ENCODE data around the gene RPUSD4. TPM values are rescaled to one million over a fixed set of nuclear protein-coding genes. Genes with fewer than 3 reads are reported as not detected.
A peak's percentile ranks its signal among the peaks of the same experiment; 100 is the strongest.

Gene RPUSD4
- total and polyA plus RNA-seq, 4 donors, result 14.5 to 24.0 (median 20.8) TPM

DNA sequence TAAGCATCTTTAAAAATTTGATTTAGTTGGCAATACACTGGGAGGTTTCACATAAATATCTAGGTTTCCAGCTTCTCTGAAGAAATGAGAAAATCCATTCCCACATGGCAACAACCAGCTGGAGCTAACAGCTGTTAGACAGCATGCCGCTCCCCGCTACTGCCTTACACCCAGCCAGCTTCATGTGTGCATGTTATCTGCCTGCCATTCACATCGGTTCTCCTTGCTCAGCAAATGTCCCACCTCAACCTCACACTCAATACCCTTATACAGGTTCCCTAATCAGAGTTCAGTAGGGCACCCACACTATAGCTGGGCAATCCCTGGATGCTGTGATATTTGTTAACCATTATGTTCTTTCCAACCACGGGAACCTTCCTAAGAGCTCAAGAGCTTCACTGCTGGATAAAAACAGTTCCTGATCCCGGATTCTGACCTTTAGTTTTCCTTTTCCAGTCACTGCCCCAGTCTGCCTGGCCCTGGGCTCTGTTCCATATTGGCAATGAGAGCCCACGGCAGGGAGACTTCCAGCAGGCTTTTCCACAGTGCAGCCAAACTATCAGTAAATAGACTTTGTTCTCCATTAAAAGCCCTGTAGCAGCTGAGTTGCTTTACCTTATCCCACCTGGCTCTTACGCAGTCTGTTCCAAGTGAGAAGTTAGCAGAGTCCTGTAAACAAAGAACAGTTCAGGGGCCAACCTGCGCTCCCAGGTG, 8.6 kb downstream of the RPUSD4 start:
- H3K36me3 ChIP-seq (ENCODE audit: control insufficient read depth in 1 of 2, insufficient read depth in 2 of 2, low read length in 1 of 2), result peaks cover 7 to 9% of the 10 kb centered on the region in 2 donors
- ATAC-seq (ENCODE audit: low FRiP score), result no peak
- no peaks in the 10 kb centered on the region for H3K9me3 ChIP-seq (ENCODE audit: control insufficient read depth, low read length)

GRCh38 chr11:126198648-126199047, 12.8 kb downstream of the RPUSD4 start:
- Histone ChIP-seq H3K9me3 (ENCODE audit: control insufficient read depth, low read length) (no peaks in the 10 kb centered on the region), H3K4me1 (ENCODE audit: control insufficient read depth in 1 of 2, insufficient read depth in 2 of 2, low read length in 2 of 2) (no peaks in the 10 kb centered on the region), H3K27me3 (ENCODE audit: control insufficient read depth in 1 of 2, insufficient read depth in 2 of 2, low read length in 1 of 2) (no peaks in the 10 kb centered on the region), H3K36me3 (ENCODE audit: control insufficient read depth in 1 of 2, insufficient read depth in 2 of 2, low read length in 1 of 2) (peaks cover 5 to 6% of the 10 kb centered on the region in 2 donors), H3K27ac (ENCODE audit: low read depth in 1 of 2, low read length in 2 of 2) (no peak overlapping the region), H3K4me3 (ENCODE audit: low read length in 2 of 2) (no peak overlapping the region)
- no peak for ATAC-seq (ENCODE audit: low FRiP score)
- WGBS, 2 donors, result 81 to 84% methylated on average over 5 of the region's 5 CpGs
- intact Hi-C loops (cut with DNase I), result loop anchor here in 1 of 2 donors (10.0 kb wide), 1 partner anchor 134 kb away; the partner anchor contains the start of gene CDON
- DNase-seq, result no peak

More for the DNA sequence above, 8.6 kb downstream of the RPUSD4 start:
- Histone ChIP-seq H3K4me1 (ENCODE audit: control insufficient read depth in 1 of 2, insufficient read depth in 2 of 2, low read length in 2 of 2) (no peaks in the 10 kb centered on the region), H3K27ac (ENCODE audit: low read depth in 1 of 2, low read length in 2 of 2) (no peak overlapping the region), H3K4me3 (ENCODE audit: low read length in 2 of 2) (no peak overlapping the region), H3K27me3 (ENCODE audit: control insufficient read depth in 1 of 2, insufficient read depth in 2 of 2, low read length in 1 of 2) (no peaks in the 10 kb centered on the region)
- intact Hi-C loops (cut with DNase I), result loop anchor here in 1 of 2 donors (10.0 kb wide), 1 partner anchor 138 kb away; the partner anchor contains the start of gene CDON
- WGBS, 2 donors, result 73% methylated on average over 8 of the region's 8 CpGs
- DNase-seq, result no peak

DNA sequence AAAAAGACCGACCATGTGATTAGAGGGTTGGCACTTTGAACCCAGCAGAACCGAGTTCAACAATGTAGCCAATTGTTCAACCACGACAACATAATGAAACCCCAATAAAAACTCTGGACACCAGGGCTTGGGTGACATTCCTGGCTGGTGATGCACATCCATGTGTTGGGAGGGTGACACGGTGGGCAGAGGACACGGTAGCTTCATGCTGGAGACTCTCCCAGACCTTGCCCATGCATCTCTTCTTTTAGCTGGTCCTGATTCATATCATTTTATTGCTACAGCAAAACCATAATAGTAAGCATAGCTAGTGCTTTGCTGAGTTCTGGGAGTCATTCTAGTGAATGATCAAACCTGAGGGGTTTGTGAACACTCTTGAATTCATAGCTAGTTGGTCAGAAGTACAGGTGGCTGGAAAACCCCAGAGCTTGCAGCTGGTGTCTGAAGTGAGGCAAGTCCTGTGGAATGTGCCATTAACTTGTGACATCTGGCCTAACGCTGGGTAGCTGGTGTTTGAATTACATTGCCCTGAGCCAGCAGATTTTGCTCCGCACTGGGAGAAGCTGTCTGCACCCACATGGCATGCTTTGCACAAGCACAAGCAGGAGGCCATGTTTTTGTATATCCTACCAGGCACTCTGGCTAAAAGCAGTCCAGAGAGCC, 14.0 kb downstream of the RPUSD4 start:
- Histone ChIP-seq H3K4me3 (ENCODE audit: low read length in 2 of 2) (no peak overlapping the region), H3K27ac (ENCODE audit: low read depth in 1 of 2, low read length in 2 of 2) (no peak overlapping the region), H3K4me1 (ENCODE audit: control insufficient read depth in 1 of 2, insufficient read depth in 2 of 2, low read length in 2 of 2) (no peaks in the 10 kb centered on the region), H3K36me3 (ENCODE audit: control insufficient read depth in 1 of 2, insufficient read depth in 2 of 2, low read length in 1 of 2) (peaks cover 0 to 3% of the 10 kb centered on the region in 2 donors), H3K27me3 (ENCODE audit: control insufficient read depth in 1 of 2, insufficient read depth in 2 of 2, low read length in 1 of 2) (no peaks in the 10 kb centered on the region), H3K9me3 (ENCODE audit: control insufficient read depth, low read length) (no peaks in the 10 kb centered on the region)
- intact Hi-C loops (cut with DNase I), result loop anchor here in 1 of 2 donors (10.0 kb wide), 1 partner anchor 133 kb away; the partner anchor contains the start of gene CDON
- DNase-seq (no peak), ATAC-seq (ENCODE audit: low FRiP score) (no peak)
- 82 to 92% methylated on average over 7 of the region's 7 CpGs for WGBS, 2 donors

- intact Hi-C loops (cut with DNase I), result loop anchor here (2.0 to 10.0 kb wide), 2 partner anchors 130 to 272 kb away; partner anchors contain the start of gene CDON (in 1 of the 2)
- Histone ChIP-seq H3K9me3 (ENCODE audit: control insufficient read depth, low read length) (no peaks in the 10 kb centered on the region), H3K4me3 (ENCODE audit: low read length in 2 of 2) (no peak overlapping the region), H3K27me3 (ENCODE audit: control insufficient read depth in 1 of 2, insufficient read depth in 2 of 2, low read length in 1 of 2) (no peaks in the 10 kb centered on the region), H3K36me3 (ENCODE audit: control insufficient read depth in 1 of 2, insufficient read depth in 2 of 2, low read length in 1 of 2) (peaks cover 0 to 3% of the 10 kb centered on the region in 2 donors), H3K4me1 (ENCODE audit: control insufficient read depth in 1 of 2, insufficient read depth in 2 of 2, low read length in 2 of 2) (no peaks in the 10 kb centered on the region), H3K27ac (ENCODE audit: low read depth in 1 of 2, low read length in 2 of 2) (no peak overlapping the region)
- 81 to 96% methylated on average over 3 of the region's 3 CpGs for WGBS, 2 donors
- DNase-seq, result no peak
- no peak for ATAC-seq (ENCODE audit: low FRiP score)
Measured at GRCh38 chr11:126195119-126195518, 16.3 kb downstream of the RPUSD4 start.

DNA sequence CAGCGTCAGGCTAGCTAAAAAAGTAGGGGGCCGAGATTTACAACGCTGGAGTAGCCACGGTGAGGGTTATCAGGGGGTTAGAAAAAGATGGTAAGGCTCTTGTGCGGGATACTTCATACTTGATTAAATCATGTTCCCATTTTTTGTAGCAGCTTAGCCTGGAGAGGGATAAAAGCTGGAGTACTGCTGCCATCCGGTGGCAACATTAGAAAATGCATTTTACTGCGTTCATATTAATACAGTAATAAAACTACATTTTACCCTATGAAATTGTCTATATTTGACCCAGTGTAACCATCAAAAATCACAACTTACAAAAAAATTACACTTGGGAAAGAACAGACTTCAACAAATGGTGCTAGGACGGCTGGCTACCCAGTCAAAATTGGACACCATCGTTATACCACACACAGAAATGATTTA, 17.3 kb downstream of the RPUSD4 start:
- peak; percentile 61 for ATAC-seq (ENCODE audit: low FRiP score)
- H3K36me3 ChIP-seq (ENCODE audit: control insufficient read depth in 1 of 2, insufficient read depth in 2 of 2, low read length in 1 of 2), result no peaks in the 10 kb centered on the region
- no peaks in the 10 kb centered on the region for H3K9me3 ChIP-seq (ENCODE audit: control insufficient read depth, low read length)
- no peak overlapping the region for H3K4me3 ChIP-seq (ENCODE audit: low read length in 2 of 2)
- DNase-seq, result no peak
- intact Hi-C loops (cut with DNase I), result loop anchor here (1.0 to 10.0 kb wide), 4 partner anchors 129 to 271 kb away; partner anchors contain the start of gene CDON (in 1 of the 2)
- no peak overlapping the region for H3K27ac ChIP-seq (ENCODE audit: low read depth in 1 of 2, low read length in 2 of 2)
- H3K27me3 ChIP-seq (ENCODE audit: control insufficient read depth in 1 of 2, insufficient read depth in 2 of 2, low read length in 1 of 2), result no peaks in the 10 kb centered on the region
- 27 to 30% methylated on average over 9 of the region's 9 CpGs for WGBS, 2 donors
- H3K4me1 ChIP-seq (ENCODE audit: control insufficient read depth in 1 of 2, insufficient read depth in 2 of 2, low read length in 2 of 2), result no peaks in the 10 kb centered on the region

DNA sequence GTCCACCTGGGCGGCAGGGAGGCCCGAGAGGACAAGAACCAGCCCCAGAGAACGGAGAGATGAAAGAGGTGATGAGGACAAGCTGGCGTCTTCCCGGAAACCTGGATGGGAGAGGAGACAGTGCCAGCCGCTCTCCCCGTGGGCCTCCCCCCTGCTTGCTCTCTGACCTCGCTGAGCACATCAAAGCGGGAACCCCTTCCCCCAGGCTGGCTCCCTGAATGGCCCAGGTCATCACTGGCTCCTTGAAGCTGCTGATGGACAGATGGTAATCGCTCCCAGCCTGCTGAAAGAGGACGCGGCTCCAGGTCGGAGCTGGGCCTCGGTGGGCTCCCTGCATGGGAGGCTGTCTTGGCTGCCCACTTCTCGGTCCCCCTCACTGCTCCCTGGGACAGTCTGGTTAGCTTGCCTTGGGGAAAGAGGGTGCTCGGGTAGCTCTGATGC, 18.4 kb downstream of the RPUSD4 start:
- DNase-seq (no peak), ATAC-seq (ENCODE audit: low FRiP score) (no peak)

GRCh38 chr11:126192361-126192760, 19.1 kb downstream of the RPUSD4 start:
- Histone ChIP-seq H3K36me3 (ENCODE audit: control insufficient read depth in 1 of 2, insufficient read depth in 2 of 2, low read length in 1 of 2) (no peaks in the 10 kb centered on the region), H3K9me3 (ENCODE audit: control insufficient read depth, low read length) (no peaks in the 10 kb centered on the region), H3K4me1 (ENCODE audit: control insufficient read depth in 1 of 2, insufficient read depth in 2 of 2, low read length in 2 of 2) (no peaks in the 10 kb centered on the region), H3K4me3 (ENCODE audit: low read length in 2 of 2) (no peak overlapping the region), H3K27me3 (ENCODE audit: control insufficient read depth in 1 of 2, insufficient read depth in 2 of 2, low read length in 1 of 2) (no peaks in the 10 kb centered on the region), H3K27ac (ENCODE audit: low read depth in 1 of 2, low read length in 2 of 2) (no peak overlapping the region)
- DNase-seq, result no peak
- ATAC-seq (ENCODE audit: low FRiP score), result no peak
- 33 to 35% methylated on average over 7 of the region's 7 CpGs for WGBS, 2 donors
- intact Hi-C loops (cut with DNase I), result loop anchor here in 1 of 2 donors (10.0 kb wide), 1 partner anchor 128 kb away; the partner anchor contains the start of gene CDON

More for the DNA sequence above, 18.4 kb downstream of the RPUSD4 start:
- 86 to 93% methylated on average over 16 of the region's 16 CpGs for WGBS, 2 donors
- intact Hi-C loops (cut with DNase I), result loop anchor here in 1 of 2 donors (10.0 kb wide), 1 partner anchor 128 kb away; the partner anchor contains the start of gene CDON
- Histone ChIP-seq H3K36me3 (ENCODE audit: control insufficient read depth in 1 of 2, insufficient read depth in 2 of 2, low read length in 1 of 2) (no peaks in the 10 kb centered on the region), H3K4me1 (ENCODE audit: control insufficient read depth in 1 of 2, insufficient read depth in 2 of 2, low read length in 2 of 2) (no peaks in the 10 kb centered on the region), H3K9me3 (ENCODE audit: control insufficient read depth, low read length) (no peaks in the 10 kb centered on the region), H3K27me3 (ENCODE audit: control insufficient read depth in 1 of 2, insufficient read depth in 2 of 2, low read length in 1 of 2) (no peaks in the 10 kb centered on the region), H3K27ac (ENCODE audit: low read depth in 1 of 2, low read length in 2 of 2) (no peak overlapping the region), H3K4me3 (ENCODE audit: low read length in 2 of 2) (no peak overlapping the region)

- ATAC-seq (ENCODE audit: low FRiP score) (no peak), DNase-seq (no peak)
- H3K4me1 ChIP-seq (ENCODE audit: control insufficient read depth in 1 of 2, insufficient read depth in 2 of 2, low read length in 2 of 2), result no peaks in the 10 kb centered on the region
- no peaks in the 10 kb centered on the region for H3K27me3 ChIP-seq (ENCODE audit: control insufficient read depth in 1 of 2, insufficient read depth in 2 of 2, low read length in 1 of 2)
- H3K36me3 ChIP-seq (ENCODE audit: control insufficient read depth in 1 of 2, insufficient read depth in 2 of 2, low read length in 1 of 2), result no peaks in the 10 kb centered on the region
- 91 to 97% methylated on average over 11 of the region's 11 CpGs for WGBS, 2 donors
- intact Hi-C loops (cut with DNase I), result loop anchor here in 1 of 2 donors (10.0 kb wide), 1 partner anchor 127 kb away; the partner anchor contains the start of gene CDON
- no peak overlapping the region for H3K27ac ChIP-seq (ENCODE audit: low read depth in 1 of 2, low read length in 2 of 2)
- H3K9me3 ChIP-seq (ENCODE audit: control insufficient read depth, low read length), result no peaks in the 10 kb centered on the region
- H3K4me3 ChIP-seq (ENCODE audit: low read length in 2 of 2), result no peak overlapping the region
Measured at GRCh38 chr11:126191379-126192073, 19.9 kb downstream of the RPUSD4 start.
